ENCODE data around the gene JMJD7. TPM values are rescaled to one million over a fixed set of nuclear protein-coding genes. Genes with fewer than 3 reads are reported as not detected.

JMJD7 gene
- 10 to 100 TPM in 1 of 4 donors, 1 to 10 TPM in 3; 2.0 to 12.6 (median 7.9) TPM for total RNA-seq

DNA sequence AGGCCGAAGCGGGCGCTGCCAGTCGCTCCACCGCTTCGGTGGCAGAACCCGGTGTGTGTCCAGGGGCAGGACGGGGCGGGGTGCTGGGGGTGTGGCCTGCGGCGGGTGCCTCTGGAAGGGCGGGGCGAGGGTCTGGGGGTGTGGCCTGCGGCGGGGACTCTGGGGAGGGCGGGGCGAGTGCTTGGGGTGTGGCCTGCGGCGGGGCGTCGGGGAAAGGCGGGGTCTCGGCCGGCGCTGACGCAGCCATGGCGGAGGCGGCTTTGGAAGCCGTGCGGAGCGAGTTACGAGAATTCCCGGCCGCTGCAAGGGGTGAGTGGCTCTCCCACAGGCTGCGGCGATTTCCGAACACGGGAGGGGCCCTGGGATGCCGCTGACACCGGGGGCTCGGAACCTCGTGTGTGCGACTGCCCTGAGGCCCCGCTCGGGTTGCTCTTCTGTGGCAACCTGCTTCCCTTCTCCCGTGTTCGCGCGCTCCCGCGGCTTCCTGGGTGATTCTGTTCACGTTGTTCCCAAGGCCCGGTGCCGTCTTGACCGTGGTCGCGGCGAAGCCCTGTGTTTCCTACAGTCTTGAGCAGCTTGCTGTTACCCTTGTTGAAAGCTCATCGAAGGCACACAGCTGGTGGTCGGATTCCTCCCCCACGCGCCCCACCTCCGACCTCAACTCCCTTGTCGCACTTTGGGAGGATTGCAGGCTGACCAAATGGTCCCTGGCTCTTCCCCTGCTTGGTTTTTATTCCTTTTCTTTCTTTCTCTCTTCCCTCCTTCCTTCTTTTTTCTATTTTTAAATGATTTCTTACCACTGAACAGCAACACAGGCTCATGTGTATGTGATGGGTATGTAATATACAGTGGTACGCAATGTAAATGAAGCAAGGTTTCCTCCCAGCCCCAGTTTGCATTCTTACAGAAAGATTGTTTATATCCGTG lies at the start of gene JMJD7:
Gene JMJD7, plus strand, starts transcription at position 213 of the 927 bp plus-strand sequence. Its CDS starts 33 bp downstream, at position 246.
- TF ChIP-seq, protein P1, sequence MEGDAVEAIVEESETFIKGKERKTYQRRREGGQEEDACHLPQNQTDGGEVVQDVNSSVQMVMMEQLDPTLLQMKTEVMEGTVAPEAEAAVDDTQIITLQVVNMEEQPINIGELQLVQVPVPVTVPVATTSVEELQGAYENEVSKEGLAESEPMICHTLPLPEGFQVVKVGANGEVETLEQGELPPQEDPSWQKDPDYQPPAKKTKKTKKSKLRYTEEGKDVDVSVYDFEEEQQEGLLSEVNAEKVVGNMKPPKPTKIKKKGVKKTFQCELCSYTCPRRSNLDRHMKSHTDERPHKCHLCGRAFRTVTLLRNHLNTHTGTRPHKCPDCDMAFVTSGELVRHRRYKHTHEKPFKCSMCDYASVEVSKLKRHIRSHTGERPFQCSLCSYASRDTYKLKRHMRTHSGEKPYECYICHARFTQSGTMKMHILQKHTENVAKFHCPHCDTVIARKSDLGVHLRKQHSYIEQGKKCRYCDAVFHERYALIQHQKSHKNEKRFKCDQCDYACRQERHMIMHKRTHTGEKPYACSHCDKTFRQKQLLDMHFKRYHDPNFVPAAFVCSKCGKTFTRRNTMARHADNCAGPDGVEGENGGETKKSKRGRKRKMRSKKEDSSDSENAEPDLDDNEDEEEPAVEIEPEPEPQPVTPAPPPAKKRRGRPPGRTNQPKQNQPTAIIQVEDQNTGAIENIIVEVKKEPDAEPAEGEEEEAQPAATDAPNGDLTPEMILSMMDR (IDR thresholded peaks at IDR 0.05; ENCODE audit: low read depth) = no peak

GRCh38 chr15:41778521-41778920 lies 49.4 kb upstream of the JMJD7 start:
- TF ChIP-seq, protein P1 (IDR thresholded peaks at IDR 0.05; ENCODE audit: low read depth) = no peak

DNA sequence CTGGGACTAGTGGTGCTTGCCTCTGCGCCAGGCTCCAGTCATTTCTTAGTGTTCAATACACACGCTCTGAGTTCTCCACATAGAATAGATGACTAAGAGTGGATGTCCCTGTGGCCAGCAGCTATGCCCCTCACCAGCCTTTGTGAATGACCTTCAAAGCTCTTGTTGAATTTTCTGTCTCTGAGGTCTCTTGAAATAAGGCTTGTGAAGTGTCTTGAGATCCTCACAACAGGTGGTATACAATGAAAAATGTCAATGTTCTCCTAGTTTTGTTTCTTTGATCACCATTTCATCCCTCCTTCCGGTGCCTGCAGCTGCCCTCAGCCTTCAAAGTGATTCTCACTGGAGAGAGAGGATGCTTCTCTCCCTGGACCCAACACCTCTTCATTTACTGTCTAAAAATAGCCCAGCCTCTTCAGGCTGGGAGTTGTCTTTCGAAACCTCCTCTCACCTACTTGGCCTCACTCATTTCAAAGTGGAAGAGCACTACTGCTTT lies 48.2 kb upstream of the JMJD7 start:
- TF ChIP-seq, protein P1 (IDR thresholded peaks at IDR 0.05; ENCODE audit: low read depth) = no peak

DNA sequence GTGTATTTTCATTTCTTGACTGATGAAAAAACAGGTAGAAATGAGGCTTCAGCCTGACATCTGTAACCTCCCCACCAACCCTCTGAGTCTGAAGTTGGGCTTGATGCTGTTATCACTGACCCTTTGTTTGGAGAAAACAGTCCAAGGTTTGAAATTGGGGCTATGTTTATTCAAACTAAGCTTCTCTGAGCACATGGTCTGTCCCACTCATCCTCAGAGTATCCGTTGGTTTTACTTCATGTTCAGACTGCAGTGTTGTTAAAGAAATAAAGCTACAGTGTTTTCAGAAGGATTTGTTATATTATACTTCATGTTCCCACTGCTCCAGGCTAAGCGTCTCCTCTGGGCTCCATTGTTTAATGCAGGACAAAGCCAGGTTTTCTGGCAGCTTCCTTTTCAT lies 47.6 kb upstream of the JMJD7 start:
- TF ChIP-seq, protein P1 (IDR thresholded peaks at IDR 0.05; ENCODE audit: low read depth) = no peak

GRCh38 chr15:41780727-41781126 lies 47.2 kb upstream of the JMJD7 start:
- TF ChIP-seq, protein P1 (IDR thresholded peaks at IDR 0.05; ENCODE audit: low read depth) = no peak

GRCh38 chr15:41782371-41783282 lies 45.3 kb upstream of the JMJD7 start:
- TF ChIP-seq, protein P1 (IDR thresholded peaks at IDR 0.05; ENCODE audit: low read depth) = no peak
